Tibial nerve (tissue), 3 donors: ENCODE results near the gene GRIK4.

Experiments used
- CTCF ChIP-seq, 5 experiments: fragments of 200-600 bp in 3 of 5; fragments of 450-650 bp in 2 of 5; sonication (generic) in 3 of 5; IDR thresholded peaks; one replicate each; pipeline ENCODE4 v1.5.1; 2016 to 2019; ENCODE audit warnings: antibody characterized with exemption in 5 of 5, mild to moderate bottlenecking in 3 of 5, moderate library complexity in 2 of 5
- POLR2A ChIP-seq, 2 donors: fragments of 450-650 bp; IDR thresholded peaks; one replicate each; pipeline ENCODE4 v1.6.1; 2017; ENCODE audit warnings: antibody characterized with exemption in 2 of 2, mild to moderate bottlenecking in 2 of 2, moderate library complexity in 2 of 2

- TF ChIP-seq CTCF (IDR thresholded peaks at IDR 0.05) (no peak), POLR2A (IDR thresholded peaks at IDR 0.05) (no peak)
Observed at GRCh38 chr11:120589376-120589775, 77.8 kb downstream of the GRIK4 start.
